Neuron (in vitro differentiated cells): ENCODE data around the gene TIAL1.

Experiments
- H2AFZ ChIP-seq: one replicate; pipeline ENCODE4 v1.6.1; 2013; ENCODE audit warnings: low read depth, mild to moderate bottlenecking, inconsistent platforms, low read length, moderate library complexity
- H3K27me3 ChIP-seq: one replicate; pipeline ENCODE4 v1.6.1; 2013; ENCODE audit warnings: low read length; ENCODE audit not compliant: insufficient read depth
- H3K36me3 ChIP-seq: one replicate; pipeline ENCODE4 v1.6.1; 2013; ENCODE audit warnings: low read length; ENCODE audit not compliant: insufficient read depth
- H3K4me1 ChIP-seq: one replicate; pipeline ENCODE4 v1.6.1; 2013; ENCODE audit warnings: low read length; ENCODE audit not compliant: insufficient read depth
- H3K4me3 ChIP-seq: 2 replicates; pipeline ENCODE4 v1.5.1; 2013; ENCODE audit warnings: mild to moderate bottlenecking, low read length, moderate library complexity
- H3K9me3 ChIP-seq: one replicate; pipeline ENCODE4 v1.6.1; 2013; ENCODE audit warnings: low read length

The TIAL1 gene

GRCh38 chr10:119596537-119597404 lies at the start of gene TIAL1:
TIAL1 (minus strand) TSS chr10:119596964; CDS start chr10:119596465, 499 bp downstream.
- Histone ChIP-seq H3K4me1 (peaks cover 40% of the 10 kb centered on the region), H3K27me3 (no peaks in the 10 kb centered on the region), H3K36me3 (peaks cover 5% of the 10 kb centered on the region), H3K4me3 (peak within 1 kb of the TSS; percentile 100), H3K9me3 (peaks cover 4% of the 10 kb centered on the region), H2AFZ (peak within 1 kb of the TSS; percentile 89)

- no peaks in the 10 kb centered on the region for H3K36me3 ChIP-seq
- no peaks in the 10 kb centered on the region for H3K9me3 ChIP-seq
- no peaks in the 10 kb centered on the region for H3K27me3 ChIP-seq
- no peak overlapping the region for H2AFZ ChIP-seq
- no peak overlapping the region for H3K4me3 ChIP-seq
- H3K4me1 ChIP-seq, result peaks cover under 1% of the 10 kb centered on the region
Measured at GRCh38 chr10:119644994-119645393, 48.2 kb upstream of the TIAL1 start.

GRCh38 chr10:119644205-119644814 lies 47.5 kb upstream of the TIAL1 start:
- Histone ChIP-seq H3K9me3 (no peaks in the 10 kb centered on the region), H3K27me3 (no peaks in the 10 kb centered on the region), H3K4me3 (no peak overlapping the region), H3K4me1 (no peaks in the 10 kb centered on the region), H3K36me3 (no peaks in the 10 kb centered on the region), H2AFZ (no peak overlapping the region)

- Histone ChIP-seq H3K27me3 (no peaks in the 10 kb centered on the region), H3K4me3 (no peak overlapping the region), H3K36me3 (no peaks in the 10 kb centered on the region)
Measured at GRCh38 chr10:119643306-119644204, 46.8 kb upstream of the TIAL1 start.

GRCh38 chr10:119642556-119643111 lies 45.9 kb upstream of the TIAL1 start:
- no peak overlapping the region for H3K4me3 ChIP-seq
- H3K36me3 ChIP-seq, result no peaks in the 10 kb centered on the region
- no peaks in the 10 kb centered on the region for H3K4me1 ChIP-seq
- no peaks in the 10 kb centered on the region for H3K27me3 ChIP-seq
- H3K9me3 ChIP-seq, result no peaks in the 10 kb centered on the region
- H2AFZ ChIP-seq, result no peak overlapping the region

More at GRCh38 chr10:119643306-119644204, 46.8 kb upstream of the TIAL1 start:
- no peak overlapping the region for H2AFZ ChIP-seq
- H3K9me3 ChIP-seq, result no peaks in the 10 kb centered on the region
- H3K4me1 ChIP-seq, result no peaks in the 10 kb centered on the region

- Histone ChIP-seq H3K9me3 (no peaks in the 10 kb centered on the region), H3K36me3 (no peaks in the 10 kb centered on the region), H3K4me1 (no peaks in the 10 kb centered on the region), H2AFZ (no peak overlapping the region), H3K27me3 (no peaks in the 10 kb centered on the region), H3K4me3 (no peak overlapping the region)
Measured at GRCh38 chr10:119640875-119641526, 44.2 kb upstream of the TIAL1 start.

- H3K4me1 ChIP-seq, result no peaks in the 10 kb centered on the region
- H3K36me3 ChIP-seq, result no peaks in the 10 kb centered on the region
- H3K4me3 ChIP-seq, result no peak overlapping the region
- no peaks in the 10 kb centered on the region for H3K27me3 ChIP-seq
- H3K9me3 ChIP-seq, result no peaks in the 10 kb centered on the region
- H2AFZ ChIP-seq, result no peak overlapping the region
Measured at GRCh38 chr10:119640384-119640783, 43.6 kb upstream of the TIAL1 start.

GRCh38 chr10:119638982-119639381 lies 42.2 kb upstream of the TIAL1 start:
- H3K36me3 ChIP-seq, result no peaks in the 10 kb centered on the region
- H3K9me3 ChIP-seq, result no peaks in the 10 kb centered on the region
- no peak overlapping the region for H2AFZ ChIP-seq
- no peak overlapping the region for H3K4me3 ChIP-seq
- H3K27me3 ChIP-seq, result no peaks in the 10 kb centered on the region
- H3K4me1 ChIP-seq, result no peaks in the 10 kb centered on the region

GRCh38 chr10:119637631-119638030 lies 40.9 kb upstream of the TIAL1 start:
- Histone ChIP-seq H3K36me3 (no peaks in the 10 kb centered on the region), H3K4me3 (no peak overlapping the region), H3K9me3 (no peaks in the 10 kb centered on the region), H3K27me3 (no peaks in the 10 kb centered on the region), H3K4me1 (no peaks in the 10 kb centered on the region), H2AFZ (no peak overlapping the region)

- Histone ChIP-seq H3K9me3 (no peaks in the 10 kb centered on the region), H3K27me3 (no peaks in the 10 kb centered on the region), H3K4me3 (no peak overlapping the region), H3K4me1 (no peaks in the 10 kb centered on the region), H3K36me3 (no peaks in the 10 kb centered on the region), H2AFZ (no peak overlapping the region)
Measured at GRCh38 chr10:119634219-119634544, 37.4 kb upstream of the TIAL1 start.

- no peaks in the 10 kb centered on the region for H3K4me1 ChIP-seq
- H3K9me3 ChIP-seq, result no peaks in the 10 kb centered on the region
- no peak overlapping the region for H3K4me3 ChIP-seq
- H3K27me3 ChIP-seq, result no peaks in the 10 kb centered on the region
- H2AFZ ChIP-seq, result no peak overlapping the region
- no peaks in the 10 kb centered on the region for H3K36me3 ChIP-seq
Measured at GRCh38 chr10:119633538-119634218, 36.9 kb upstream of the TIAL1 start.

GRCh38 chr10:119630300-119630699 lies 33.5 kb upstream of the TIAL1 start:
- H3K9me3 ChIP-seq, result no peaks in the 10 kb centered on the region
- no peaks in the 10 kb centered on the region for H3K4me1 ChIP-seq
- H3K4me3 ChIP-seq, result no peak overlapping the region
- no peaks in the 10 kb centered on the region for H3K36me3 ChIP-seq
- H3K27me3 ChIP-seq, result no peaks in the 10 kb centered on the region
- no peak overlapping the region for H2AFZ ChIP-seq
